NCI-H2029 treated with DMSO at 0.1 percent for 48 hours (cell line): ENCODE measurements around the gene RPN2.

Experiments used
- DNase-seq: peaks from one replicate; lab custom pipeline; 2025; lab: John Stamatoyannopoulos, UW

RPN2 gene

DNA sequence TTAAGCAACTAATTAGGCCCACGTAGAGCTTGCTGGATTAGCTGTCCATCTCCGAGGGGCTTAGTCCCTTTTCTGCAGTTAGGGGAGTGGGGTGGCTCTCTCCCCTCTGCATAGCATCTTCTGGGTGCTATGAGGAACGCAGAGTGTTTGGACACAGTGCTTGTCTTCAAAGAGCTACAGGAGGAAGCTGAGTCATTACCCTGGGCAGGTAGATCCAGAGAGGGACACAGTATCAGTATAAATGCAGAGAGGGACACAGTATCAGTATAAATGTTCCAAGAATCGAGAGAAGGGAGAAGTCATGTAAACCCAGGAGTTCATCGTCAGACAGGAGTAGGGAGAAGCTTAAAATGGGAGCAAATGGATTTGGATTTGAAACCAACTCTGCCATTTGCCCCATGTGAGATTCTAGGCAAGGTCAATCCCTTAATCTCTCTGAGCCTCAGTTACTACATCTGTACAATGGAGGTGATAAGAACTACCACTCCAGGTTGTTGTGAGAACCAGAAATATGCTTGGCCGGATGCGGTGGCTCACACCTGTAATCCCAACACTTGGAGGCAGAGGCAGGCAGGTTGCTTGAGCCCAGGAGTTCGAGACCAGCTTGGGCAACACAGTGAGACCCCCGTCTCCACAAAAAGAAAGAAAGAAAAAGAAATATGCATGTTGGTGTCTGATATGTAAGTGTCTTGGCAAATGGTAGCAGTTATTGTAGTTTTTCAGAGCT lies 88.0 kb downstream of the RPN2 start:
- no peak for DNase-seq

DNA sequence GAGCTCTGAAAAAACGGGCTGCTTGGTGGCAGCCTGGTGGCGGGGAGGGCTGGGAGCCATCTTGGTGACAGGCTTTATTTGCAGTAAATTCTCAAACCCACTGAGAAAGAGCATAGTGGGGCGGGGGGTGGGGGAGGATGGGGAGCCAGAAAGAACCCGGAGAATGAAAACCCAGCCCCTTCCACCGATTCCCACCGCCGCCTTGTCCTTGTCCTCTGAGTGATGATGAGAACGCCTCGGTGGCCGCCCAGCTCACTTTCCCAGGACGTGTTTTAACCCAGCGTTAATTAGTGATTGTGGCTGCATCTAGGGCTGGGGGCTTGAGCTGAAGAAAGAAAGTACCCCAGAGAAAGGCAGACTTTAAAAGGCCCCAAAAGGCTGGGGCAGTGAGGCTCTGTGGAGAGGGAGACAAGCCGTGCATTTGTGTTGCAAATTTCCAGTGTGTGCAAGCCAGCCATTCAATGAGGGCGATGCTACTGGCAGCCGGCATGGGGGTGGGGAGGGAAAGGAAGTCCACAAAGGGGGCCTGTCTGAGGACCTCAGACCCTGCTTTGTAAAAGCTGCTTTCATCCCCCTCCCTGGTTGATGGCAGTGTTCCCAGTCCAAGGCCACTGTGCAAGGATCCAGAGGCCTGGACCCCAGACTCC lies 88.7 kb downstream of the RPN2 start:
- no peak for DNase-seq

DNA sequence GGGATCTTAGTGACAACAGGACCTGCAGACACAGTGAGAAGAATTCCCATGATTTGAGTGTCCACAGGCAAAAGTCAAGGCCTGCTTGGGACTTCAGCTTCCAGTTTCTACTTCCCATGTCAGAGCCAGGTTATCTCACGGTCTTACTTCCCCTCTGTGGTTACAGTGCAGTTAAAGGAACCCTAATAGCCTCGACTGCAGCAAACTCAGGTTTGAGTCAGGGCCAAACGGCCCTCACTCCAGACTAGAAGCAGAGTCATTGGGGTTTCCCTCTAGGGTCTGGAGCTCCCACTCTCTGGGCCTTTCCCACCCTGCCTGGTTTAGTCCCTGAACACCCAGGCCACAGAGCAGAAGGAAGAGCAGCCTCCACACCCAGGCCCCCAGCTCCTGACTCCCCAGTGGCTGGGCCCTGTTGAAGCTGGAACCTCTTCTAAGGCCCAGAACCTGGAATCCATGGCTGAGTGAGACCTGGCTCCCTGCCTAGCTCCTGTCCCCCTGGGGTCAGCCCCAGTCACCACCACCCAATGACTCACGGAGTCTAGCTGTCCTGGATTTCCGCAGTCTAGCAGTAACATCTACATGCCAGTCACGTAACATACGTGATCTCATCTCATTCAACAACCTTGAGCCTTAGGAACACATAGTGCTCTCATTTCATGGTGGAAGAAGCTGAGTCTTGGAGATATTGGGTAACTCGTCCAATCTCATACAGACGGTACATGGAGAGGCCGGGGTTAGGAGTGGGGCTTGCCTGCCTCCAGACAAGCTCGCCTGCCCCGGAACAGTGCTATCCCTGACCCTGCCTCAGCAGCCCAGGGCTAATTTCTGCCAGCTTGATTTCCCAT lies 91.7 kb downstream of the RPN2 start:
- no peak for DNase-seq

DNA sequence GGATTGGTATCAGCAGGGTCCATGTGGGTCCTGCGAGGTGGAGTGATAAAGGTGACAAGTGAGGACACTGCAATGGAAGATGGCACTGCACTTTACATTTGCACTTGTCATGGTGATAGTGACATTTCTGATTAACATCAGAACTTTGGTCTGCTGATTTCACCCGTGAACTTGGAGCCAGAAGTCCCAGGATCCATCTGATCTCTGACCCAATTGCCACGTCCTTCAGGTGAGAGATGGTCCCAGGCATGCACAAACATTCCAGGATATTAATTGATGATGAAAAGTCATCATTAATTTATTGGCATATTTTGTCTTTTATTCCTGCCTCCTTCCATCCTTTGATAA lies 92.3 kb downstream of the RPN2 start:
- no peak for DNase-seq

DNA sequence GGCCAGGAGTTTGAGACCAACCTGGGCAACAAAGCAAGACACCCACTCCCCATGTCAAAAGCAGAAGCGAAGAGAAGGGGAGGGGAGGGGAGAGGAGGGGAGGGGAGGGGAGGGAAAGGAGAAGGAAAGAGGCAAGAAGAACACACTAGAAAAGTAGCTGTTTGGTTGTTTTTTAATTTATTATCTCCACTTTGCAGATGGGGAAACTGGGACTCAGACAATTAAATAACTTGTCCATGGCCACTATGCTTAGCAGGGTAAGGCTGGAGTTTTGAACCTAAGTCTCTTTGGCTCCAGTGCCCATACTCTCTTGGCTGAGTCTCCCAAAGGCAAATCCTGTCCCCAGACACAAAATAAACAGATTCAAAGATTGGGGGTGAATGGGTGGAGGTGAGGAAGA lies 94.9 kb downstream of the RPN2 start:
- no peak for DNase-seq

DNA sequence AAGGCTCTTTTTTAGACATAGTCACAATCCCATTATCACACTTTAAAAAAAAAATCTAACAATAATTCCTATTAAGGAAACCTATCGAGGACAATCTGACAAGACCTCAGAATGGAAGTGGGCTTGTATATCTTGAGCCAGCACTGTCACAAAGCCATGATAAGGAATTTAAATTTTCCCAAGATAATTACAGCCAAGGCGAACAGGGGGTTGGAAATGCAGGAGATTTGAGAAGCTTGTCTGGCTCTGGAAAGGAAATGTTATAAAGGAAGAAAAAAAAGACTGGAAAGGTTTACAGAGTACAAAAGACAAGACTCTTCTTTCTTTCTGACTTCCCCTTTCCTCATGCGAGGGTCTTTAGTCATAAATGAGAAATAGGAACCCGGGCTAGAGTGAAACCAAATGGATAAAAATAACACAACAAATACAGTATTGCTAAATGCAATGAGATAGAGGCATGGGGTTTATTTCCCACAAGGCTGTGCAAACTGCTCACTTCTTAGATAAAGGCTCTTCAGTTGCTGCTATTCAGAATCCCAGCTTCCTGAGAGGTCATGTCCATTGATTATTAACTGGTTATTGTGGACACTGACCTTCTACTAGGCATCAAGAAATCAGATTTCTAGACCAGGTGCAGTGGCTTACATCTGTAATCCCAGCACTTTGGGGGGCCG lies 95.9 kb downstream of the RPN2 start:
- no peak for DNase-seq

DNA sequence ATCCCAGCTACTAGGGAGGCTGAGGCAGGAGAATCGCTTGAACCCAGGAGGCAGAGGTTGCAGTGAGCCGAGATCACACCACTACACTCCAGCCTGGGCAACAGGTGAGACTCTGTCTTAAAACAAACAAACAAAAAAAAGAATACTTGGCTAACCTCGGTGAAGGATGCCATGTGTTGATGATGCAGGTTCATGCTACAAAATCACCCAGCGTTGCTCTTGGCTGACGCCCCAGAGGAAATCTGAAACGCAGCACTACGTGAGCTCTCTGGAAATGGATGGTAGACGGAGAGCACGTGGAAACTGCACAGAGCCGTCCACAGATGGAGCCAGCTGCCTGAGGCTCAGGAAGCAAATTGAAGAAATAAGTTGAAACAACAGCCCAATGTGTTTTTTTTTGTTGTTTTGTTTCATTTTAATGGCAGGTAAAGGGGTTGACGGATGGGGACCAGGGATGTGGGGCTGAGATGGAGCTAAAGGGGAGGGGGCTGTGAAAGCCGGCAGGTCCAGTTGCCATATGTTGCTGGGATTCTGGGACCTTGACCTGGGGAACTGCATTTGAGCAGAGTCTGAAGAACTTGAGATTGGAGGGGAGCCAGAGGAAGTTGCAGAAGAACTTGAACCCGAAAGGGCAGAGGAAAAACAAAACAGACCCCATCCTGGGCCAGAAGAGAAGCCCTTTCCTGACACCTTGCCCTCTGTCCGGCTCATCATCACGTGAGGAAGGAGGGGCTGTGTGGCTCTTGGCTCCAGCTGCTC lies 97.5 kb downstream of the RPN2 start:
- peak; percentile 82 for DNase-seq

DNA sequence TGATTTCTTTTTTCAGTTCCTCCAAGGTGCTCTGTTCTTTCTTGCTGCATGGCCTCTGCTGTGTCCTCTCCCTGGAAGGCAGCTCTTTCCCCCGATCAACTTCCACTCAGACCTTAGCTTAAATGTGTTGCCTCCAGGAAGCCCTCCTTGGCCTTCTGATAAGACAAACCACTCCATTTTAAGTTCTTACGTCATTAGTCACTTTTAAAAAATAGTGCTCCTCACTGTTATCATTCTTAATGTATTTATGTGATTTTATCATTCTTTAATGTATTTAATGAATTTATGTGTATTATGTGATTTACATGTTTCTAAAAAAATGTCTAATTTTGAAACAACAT lies 98.1 kb downstream of the RPN2 start:
- DNase-seq: no peak

DNA sequence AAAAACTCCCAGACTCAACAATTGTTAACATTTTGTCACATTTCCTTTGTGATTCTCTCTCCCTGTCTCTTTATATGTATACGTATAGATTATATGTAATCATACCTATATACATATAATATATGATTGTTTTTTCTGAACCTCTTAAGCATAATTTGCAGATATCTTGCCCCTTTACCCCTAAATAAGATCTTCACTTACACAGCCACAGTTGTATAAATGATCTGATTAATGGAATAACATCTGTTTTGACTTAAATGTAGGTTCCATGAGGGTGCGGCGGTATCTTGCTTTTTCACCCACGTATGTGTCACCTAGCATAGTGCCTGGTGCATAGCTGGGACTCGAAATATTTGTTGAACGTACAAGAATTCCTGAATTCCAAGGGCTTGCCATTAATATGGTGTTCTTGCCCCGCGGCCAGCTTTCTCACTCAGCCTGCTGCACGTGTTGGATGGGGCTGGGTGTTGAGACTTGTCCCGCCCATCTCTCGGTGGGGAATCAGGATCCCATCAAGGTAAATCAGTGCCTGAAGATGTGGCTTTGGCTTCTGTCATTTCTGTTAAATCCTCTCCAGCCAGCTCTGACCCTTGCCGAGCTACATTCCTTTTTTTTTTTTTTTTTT lies 99.9 kb downstream of the RPN2 start:
- no peak for DNase-seq

DNA sequence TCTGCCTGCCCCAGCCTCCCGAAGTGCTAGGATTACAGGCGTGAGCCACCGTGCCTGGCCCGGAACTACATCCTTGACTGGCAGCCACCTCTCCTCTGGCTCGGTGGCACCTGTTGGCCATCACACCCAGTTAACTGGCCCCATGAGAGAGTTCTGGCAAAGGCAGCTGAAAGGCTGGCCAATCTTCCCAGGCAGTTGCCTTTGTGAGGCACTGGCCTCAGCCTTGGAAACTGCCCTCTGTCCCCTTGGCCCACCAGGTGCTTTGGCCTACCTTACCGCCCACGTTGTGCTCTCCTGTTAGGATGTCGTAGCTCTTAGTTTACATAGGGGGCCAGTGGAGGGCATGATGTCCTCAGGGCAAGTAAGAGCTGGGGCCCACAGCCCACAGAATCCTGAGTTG lies 100.7 kb downstream of the RPN2 start:
- no peak for DNase-seq

DNA sequence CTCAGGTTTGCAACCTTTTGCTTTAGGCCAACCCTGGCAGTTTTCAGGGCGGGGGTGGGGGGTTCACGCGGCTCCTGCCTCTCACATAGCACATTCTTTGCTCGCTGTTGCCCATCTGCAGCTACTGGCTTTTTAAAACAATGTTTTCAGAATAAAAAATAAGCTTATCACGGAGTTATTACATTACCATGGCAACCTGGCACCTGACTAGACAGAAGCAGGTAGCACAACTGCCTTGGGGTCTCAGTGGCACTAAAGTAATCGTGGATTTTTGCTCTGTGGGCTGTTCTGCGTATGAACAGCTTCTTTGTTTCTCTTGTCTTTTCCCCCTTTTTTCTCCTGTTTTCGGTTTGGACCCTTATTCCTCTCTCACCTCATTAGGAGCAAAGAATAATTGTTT lies 101.3 kb downstream of the RPN2 start:
- no peak for DNase-seq

DNA sequence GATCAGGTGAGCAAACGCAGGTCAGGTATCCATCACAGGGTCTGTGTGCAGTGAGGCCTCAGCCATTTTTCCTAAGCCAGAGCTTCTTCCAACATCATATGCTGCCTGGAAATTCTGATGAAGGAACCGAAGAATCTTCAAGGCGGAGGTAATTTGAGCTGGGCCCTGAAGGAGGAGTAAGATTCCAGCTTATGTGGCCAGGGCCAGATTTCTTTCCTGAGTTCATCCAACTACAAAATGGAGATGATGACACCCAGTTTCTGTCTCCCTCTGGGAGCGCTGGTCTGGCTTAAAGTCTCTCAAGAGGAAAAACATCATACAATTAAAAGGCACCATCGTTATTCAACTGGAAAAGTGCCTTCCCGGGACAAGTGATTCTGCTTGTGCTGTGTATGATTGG lies 103.4 kb downstream of the RPN2 start:
- no peak for DNase-seq

DNA sequence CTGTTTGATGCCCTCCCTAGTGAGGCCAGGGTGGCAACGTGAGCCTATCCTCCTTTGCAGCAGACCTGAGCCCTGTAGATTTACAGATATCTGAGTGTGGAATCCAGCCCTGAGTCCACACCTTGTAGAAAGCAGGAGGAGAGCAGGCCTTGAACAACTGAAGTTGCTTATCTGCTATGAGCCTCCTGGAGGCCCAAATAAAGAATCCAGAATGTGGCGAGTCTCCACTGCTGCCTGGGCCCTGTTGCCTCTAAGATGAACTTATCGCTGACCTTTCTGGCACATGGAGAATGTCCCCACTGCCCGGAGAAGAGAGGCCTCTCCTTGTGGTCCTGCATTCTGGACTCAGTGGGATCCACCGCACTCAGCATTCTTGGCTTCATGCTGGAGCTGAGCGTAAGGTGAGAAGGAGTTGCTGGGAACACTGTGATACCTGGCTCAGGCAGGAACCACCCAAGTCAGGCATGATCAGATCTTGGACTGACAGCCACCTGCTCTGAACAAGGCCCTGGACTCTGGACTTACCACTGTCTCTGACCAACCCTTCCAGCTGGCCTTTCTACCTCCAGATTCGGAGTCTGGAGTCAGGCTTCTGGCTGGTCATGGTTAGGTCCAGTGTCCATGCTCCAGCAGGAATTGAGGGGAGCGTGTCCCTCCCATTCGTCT lies 104.5 kb downstream of the RPN2 start:
- DNase-seq: no peak

DNA sequence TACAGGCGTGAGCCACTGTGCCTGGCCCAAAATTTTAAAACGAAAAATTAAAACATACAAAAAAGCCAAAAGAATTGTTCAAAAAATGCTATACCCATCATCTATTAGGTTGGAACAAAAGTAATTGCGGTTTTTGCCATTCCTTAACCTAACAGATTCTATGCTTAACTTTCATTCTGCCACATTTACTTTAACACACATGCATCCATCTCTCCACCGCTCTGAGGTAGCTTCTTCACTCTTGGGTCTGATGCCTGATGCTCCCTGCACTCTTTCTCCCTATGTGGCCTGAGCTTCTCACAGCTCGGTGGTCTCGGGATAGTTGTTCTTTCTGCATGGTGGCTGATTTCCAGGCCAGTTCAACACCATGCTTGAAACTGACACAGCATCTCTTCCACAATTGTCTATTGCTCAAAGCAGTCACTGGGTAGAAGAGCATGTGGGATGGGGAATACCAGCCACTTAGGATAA lies 105.6 kb downstream of the RPN2 start:
- no peak for DNase-seq

DNA sequence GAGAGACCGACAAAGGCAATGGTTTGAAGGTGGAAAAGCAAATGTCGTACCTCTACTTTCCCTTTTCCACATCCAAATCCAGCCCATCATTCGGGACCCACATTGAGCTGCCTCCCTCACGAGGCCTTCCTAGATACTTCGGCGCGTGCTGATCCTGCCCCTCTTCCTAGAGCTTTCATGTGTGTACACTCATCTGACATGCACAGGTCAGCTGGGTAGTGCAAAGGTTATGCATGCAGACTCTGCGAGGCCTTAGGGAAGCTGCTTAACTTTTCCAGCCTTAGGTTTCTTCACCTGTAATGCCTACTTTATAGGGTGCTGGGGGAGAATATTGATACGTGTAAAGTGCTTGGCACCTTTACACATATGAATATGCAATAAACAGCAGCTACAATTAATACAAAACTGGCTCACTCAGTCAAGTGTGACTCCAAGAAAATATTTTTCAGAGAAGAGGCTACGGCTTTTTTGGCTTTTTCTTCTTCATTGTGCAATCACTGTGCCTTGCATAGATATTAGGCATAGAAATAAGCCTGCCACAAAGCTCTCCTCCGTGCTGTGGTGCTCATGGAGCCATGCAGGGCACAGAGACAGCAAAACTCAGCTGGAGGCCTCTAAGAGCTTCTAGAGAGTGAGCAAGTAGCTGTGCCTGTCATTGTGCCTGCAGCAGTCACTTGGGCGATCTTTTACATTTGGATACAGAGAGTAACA lies 106.7 kb downstream of the RPN2 start:
- no peak for DNase-seq

DNA sequence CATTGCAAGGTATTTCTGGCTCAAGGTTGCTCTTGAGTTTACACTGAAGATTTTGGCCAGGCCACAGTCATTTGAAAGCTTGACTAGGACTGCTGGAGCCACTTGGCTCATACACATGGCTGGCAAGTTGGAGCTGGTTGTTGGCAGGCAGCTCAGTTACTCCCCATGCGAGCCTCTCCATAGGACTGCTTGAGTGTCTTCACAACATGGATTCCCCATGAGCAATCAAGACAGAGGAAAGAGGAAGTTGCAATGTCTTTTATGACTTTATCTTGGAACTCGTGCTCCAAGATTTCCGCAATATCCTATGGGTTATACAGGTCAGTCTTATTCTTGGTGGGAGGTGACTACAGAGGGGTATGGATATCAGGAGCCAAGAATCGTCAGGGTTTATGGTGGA lies 109.0 kb downstream of the RPN2 start:
- DNase-seq: peak; percentile 3

DNA sequence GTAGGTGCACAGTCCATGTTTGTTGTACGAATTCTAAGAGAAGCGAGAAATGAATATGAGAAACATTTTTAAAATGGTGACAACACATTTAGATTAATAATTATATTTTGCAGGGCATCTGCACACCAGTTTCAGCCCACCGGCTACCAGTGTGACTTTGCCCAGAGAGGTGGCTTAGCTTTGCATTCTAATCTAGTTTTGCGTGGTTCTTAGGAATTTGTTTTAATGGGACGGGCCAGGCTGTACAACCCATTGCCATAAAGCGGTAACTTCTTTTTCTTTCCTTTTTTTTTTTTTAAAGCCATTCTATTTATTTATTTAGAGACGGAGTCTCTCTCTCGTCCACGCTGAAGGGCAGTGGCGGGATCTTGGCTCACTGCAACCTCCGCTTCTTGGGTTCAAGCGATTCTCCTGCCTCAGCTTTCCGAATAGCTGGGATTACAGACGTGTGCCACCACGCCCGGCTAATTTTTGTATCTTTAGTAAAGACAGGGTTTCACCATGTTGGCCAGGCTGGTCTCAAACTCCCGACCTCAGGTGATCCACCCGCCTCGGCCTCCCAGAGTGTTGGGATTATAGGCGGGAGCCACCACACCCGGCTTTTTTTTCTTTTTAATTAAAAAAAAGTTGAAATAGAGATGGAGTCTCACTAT lies 111.2 kb downstream of the RPN2 start:
- no peak for DNase-seq
